H9 (cell line): Measurements from ENCODE around the gene ARHGAP10. TPM values are rescaled to one million over a fixed set of nuclear protein-coding genes. Genes with fewer than 3 reads are reported as not detected.

Experiments used
- DNase-seq: peaks from one replicate; pipeline ENCODE4 v3.0.0-alpha.2; 2017
- H2AFZ ChIP-seq: one replicate; pipeline ENCODE4 v1.6.1; 2013; ENCODE audit warnings: mild to moderate bottlenecking, low read length, control low read depth, moderate library complexity
- H2AK5ac ChIP-seq: 2 replicates; pipeline ENCODE4 v1.6.1; 2013; ENCODE audit warnings: low read length, control low read depth, mixed read lengths; ENCODE audit not compliant: insufficient read length
- H2BK120ac ChIP-seq: one replicate; pipeline ENCODE4 v1.6.1; 2013; ENCODE audit warnings: low read depth, mild to moderate bottlenecking, low read length, control low read depth, inconsistent platforms; ENCODE audit not compliant: poor library complexity, severe bottlenecking
- H2BK12ac ChIP-seq: 2 replicates; pipeline ENCODE4 v1.6.1; 2013; ENCODE audit warnings: low read length, control low read depth, mixed read lengths, low read depth; ENCODE audit not compliant: insufficient read length
- H2BK15ac ChIP-seq: 2 replicates; pipeline ENCODE4 v1.6.1; 2013; ENCODE audit warnings: low read depth, low read length, control low read depth
- H2BK20ac ChIP-seq: one replicate; pipeline ENCODE4 v1.6.1; 2013; ENCODE audit warnings: low read depth, mild to moderate bottlenecking, low read length, control low read depth, inconsistent platforms; ENCODE audit not compliant: poor library complexity, severe bottlenecking
- H2BK5ac ChIP-seq: 2 replicates; pipeline ENCODE4 v1.6.1; 2013; ENCODE audit warnings: low read length, control low read depth, mixed read lengths; ENCODE audit not compliant: insufficient read length
- H3K14ac ChIP-seq: 2 replicates; pipeline ENCODE4 v1.6.1; 2013; ENCODE audit warnings: low read length, control low read depth; ENCODE audit not compliant: insufficient read depth
- H3K18ac ChIP-seq: 2 replicates; pipeline ENCODE4 v1.6.1; 2013; ENCODE audit warnings: low read depth, mild to moderate bottlenecking, mixed read lengths, low read length, control low read depth; ENCODE audit not compliant: insufficient read length
- H3K23ac ChIP-seq: 2 replicates; pipeline ENCODE4 v1.6.1; 2013; ENCODE audit warnings: low read length, control low read depth, mixed read lengths, low read depth; ENCODE audit not compliant: insufficient read length
- H3K23me2 ChIP-seq: 2 replicates; pipeline ENCODE4 v1.6.1; 2013; ENCODE audit warnings: low read depth, mild to moderate bottlenecking, mixed read lengths, low read length, control low read depth; ENCODE audit not compliant: insufficient read length, poor library complexity, severe bottlenecking
- H3K27ac ChIP-seq: 2 replicates; pipeline ENCODE4 v1.5.1; 2013; ENCODE audit warnings: low read length, control low read depth, mixed read lengths, low read depth; ENCODE audit not compliant: insufficient read length
- H3K27me3 ChIP-seq: 2 replicates; pipeline ENCODE4 v1.6.1; 2013; ENCODE audit warnings: low read length, control low read depth, inconsistent platforms; ENCODE audit not compliant: insufficient read depth
- H3K4ac ChIP-seq: 2 replicates; pipeline ENCODE4 v1.6.1; 2013; ENCODE audit warnings: low read depth, mild to moderate bottlenecking, control low read depth, inconsistent platforms, low read length, moderate library complexity
- H3K4me1 ChIP-seq: 2 replicates; pipeline ENCODE4 v1.6.1; 2013; ENCODE audit warnings: low read length, control low read depth, inconsistent platforms; ENCODE audit not compliant: insufficient read depth
- H3K4me2 ChIP-seq: 2 replicates; pipeline ENCODE4 v1.6.1; 2013; ENCODE audit warnings: low read length, control low read depth, mixed read lengths; ENCODE audit not compliant: insufficient read length, insufficient read depth
- H3K56ac ChIP-seq: 2 replicates; pipeline ENCODE4 v1.6.1; 2013; ENCODE audit warnings: low read depth, mild to moderate bottlenecking, mixed read lengths, low read length, control low read depth; ENCODE audit not compliant: insufficient read length
- H3K79me1 ChIP-seq: 2 replicates; pipeline ENCODE4 v1.6.1; 2013; ENCODE audit warnings: low read depth, mild to moderate bottlenecking, moderate library complexity, low read length, control low read depth, inconsistent platforms; ENCODE audit not compliant: insufficient read depth, poor library complexity, severe bottlenecking
- H3K79me2 ChIP-seq: 2 replicates; pipeline ENCODE4 v1.6.1; 2013; ENCODE audit warnings: low read length, control low read depth, inconsistent platforms; ENCODE audit not compliant: insufficient read depth
- H3K9ac ChIP-seq: 2 replicates; pipeline ENCODE4 v1.6.1; 2013; ENCODE audit warnings: low read length, control low read depth, mixed read lengths; ENCODE audit not compliant: insufficient read length; ENCODE audit errors: extremely low read depth
- H3K9me3 ChIP-seq: one replicate; pipeline ENCODE4 v1.6.1; 2013; ENCODE audit warnings: low read depth, low read length, inconsistent platforms; ENCODE audit not compliant: control insufficient read depth
- H3T11ph ChIP-seq: one replicate; pipeline ENCODE4 v1.6.1; 2013; ENCODE audit warnings: mild to moderate bottlenecking, low read length, control low read depth, inconsistent platforms
- H4K20me1 ChIP-seq: one replicate; pipeline ENCODE4 v1.6.1; 2013; ENCODE audit not compliant: control insufficient read depth, insufficient read length, insufficient read depth
- H4K5ac ChIP-seq: 2 replicates; pipeline ENCODE4 v1.6.1; 2013; ENCODE audit warnings: low read depth, mild to moderate bottlenecking, mixed read lengths, low read length, control low read depth; ENCODE audit not compliant: insufficient read length
- H4K8ac ChIP-seq: replicated peaks from 2 replicates; pipeline ENCODE4 v1.6.1; 2013; ENCODE audit warnings: low read length, control low read depth, mixed read lengths, low read depth; ENCODE audit not compliant: insufficient read length
- H4K91ac ChIP-seq: 2 replicates; pipeline ENCODE4 v1.6.1; 2013; ENCODE audit warnings: low read depth, mild to moderate bottlenecking, moderate library complexity, mixed read lengths, low read length, control low read depth; ENCODE audit not compliant: insufficient read length
- H3K27ac Mint-ChIP-seq, 3 experiments: 2 replicates in 2 of 3; 3 replicates in 1 of 3; pipeline ENCODE4 v1.8.0; 2020 to 2021; ENCODE audit warnings: mixed read lengths in 3 of 3, mild to moderate bottlenecking in 1 of 3, moderate library complexity in 1 of 3
- H3K27me3 Mint-ChIP-seq: 2 replicates; pipeline ENCODE4 v1.8.0; 2021; ENCODE audit warnings: low read depth, mild to moderate bottlenecking, moderate library complexity, mixed read lengths
- H3K36me3 Mint-ChIP-seq, 3 experiments: 2 replicates in 2 of 3; 3 replicates in 1 of 3; pipeline ENCODE4 v1.8.0; 2020 to 2021; ENCODE audit warnings: low read depth in 3 of 3, mixed read lengths in 3 of 3; ENCODE audit not compliant: insufficient read depth in 1 of 3
- H3K4me1 Mint-ChIP-seq, 2 experiments: 2 replicates each; pipeline ENCODE4 v1.8.0; 2020; ENCODE audit warnings: mixed read lengths in 2 of 2
- H3K4me3 Mint-ChIP-seq, 2 experiments: 2 replicates in 1 of 2; 3 replicates in 1 of 2; pipeline ENCODE4 v1.8.0; 2020 to 2021; ENCODE audit warnings: mild to moderate bottlenecking in 2 of 2, mixed read lengths in 2 of 2, moderate library complexity in 1 of 2
- H3K9me3 Mint-ChIP-seq, 2 experiments: 2 replicates in 1 of 2; 3 replicates in 1 of 2; pipeline ENCODE4 v1.8.0; 2020; ENCODE audit warnings: mild to moderate bottlenecking in 2 of 2, mixed read lengths in 2 of 2, moderate library complexity in 1 of 2
- WGBS: extraction: QIAGEN DNeasy Blood & Tissue Kit; methylation state at CpG from one replicate; pipeline ENCODE4 v1.1.7; 2013; ENCODE audit warnings: missing lambda C conversion rate, low lambda C conversion rate, mixed read lengths; ENCODE audit not compliant: insufficient read length; ENCODE audit errors: extremely low coverage; 5-methylcytosine and 5-hydroxymethylcytosine counted together
- total RNA-seq: library from RNA; stranded (reverse); gene quantifications from 2 replicates; pipeline ENCODE4 v1.2.1, GENCODE V29; 2021
- TF ChIP-seq, protein P1 (sequence below): fragments of 200-600 bp; sonication (generic); conservative IDR thresholded peaks from 3 replicates; pipeline ENCODE4 v1.8.0; 2021; ENCODE audit warnings: antibody characterized with exemption, mild to moderate bottlenecking

The ARHGAP10 gene
- total RNA-seq, 1 experiment from 2014 or later = 7.8 TPM

DNA sequence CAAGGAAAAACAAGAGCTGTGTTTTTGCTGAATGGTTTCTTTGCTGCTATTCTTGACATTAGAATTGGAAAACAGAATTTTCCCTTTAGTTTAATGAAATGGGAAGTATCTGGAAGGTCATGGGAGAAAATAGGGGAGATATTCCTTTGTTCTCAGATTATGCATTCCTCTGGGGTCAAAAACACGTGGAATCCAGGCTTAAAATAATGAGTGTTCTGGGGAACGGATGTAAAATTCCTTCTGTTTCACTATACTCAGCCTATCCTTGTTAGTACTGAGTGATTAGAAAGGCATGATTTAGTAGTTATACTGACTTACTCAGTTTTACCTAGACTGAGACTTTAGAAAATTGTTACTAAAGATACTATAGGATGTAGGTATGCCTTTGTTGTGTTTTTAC is 107.3 kb downstream of the ARHGAP10 start:
- no peaks in the 10 kb centered on the region for H3K4me1 ChIP-seq
- DNase-seq = no peak

More for the DNA sequence above, 107.3 kb downstream of the ARHGAP10 start:
- no peaks in the 10 kb centered on the region for H3K79me2 ChIP-seq
- H4K8ac ChIP-seq = no peak overlapping the region
- H3K27ac ChIP-seq = no peak overlapping the region
- H3K56ac ChIP-seq = no peak overlapping the region
- H2BK15ac ChIP-seq = no peak overlapping the region
- no peak overlapping the region for H2AK5ac ChIP-seq
- no peak overlapping the region for H4K91ac ChIP-seq
- no peaks in the 10 kb centered on the region for H3K36me3 Mint-ChIP-seq
- H3K14ac ChIP-seq = no peak overlapping the region
- no peak overlapping the region for H3K9ac ChIP-seq
- no peaks in the 10 kb centered on the region for H4K20me1 ChIP-seq
- no peak overlapping the region for H3K4ac ChIP-seq
- H3K9me3 ChIP-seq = no peaks in the 10 kb centered on the region
- no peak overlapping the region for H3K4me2 ChIP-seq
- H2BK12ac ChIP-seq = no peak overlapping the region
- TF ChIP-seq, protein P1, sequence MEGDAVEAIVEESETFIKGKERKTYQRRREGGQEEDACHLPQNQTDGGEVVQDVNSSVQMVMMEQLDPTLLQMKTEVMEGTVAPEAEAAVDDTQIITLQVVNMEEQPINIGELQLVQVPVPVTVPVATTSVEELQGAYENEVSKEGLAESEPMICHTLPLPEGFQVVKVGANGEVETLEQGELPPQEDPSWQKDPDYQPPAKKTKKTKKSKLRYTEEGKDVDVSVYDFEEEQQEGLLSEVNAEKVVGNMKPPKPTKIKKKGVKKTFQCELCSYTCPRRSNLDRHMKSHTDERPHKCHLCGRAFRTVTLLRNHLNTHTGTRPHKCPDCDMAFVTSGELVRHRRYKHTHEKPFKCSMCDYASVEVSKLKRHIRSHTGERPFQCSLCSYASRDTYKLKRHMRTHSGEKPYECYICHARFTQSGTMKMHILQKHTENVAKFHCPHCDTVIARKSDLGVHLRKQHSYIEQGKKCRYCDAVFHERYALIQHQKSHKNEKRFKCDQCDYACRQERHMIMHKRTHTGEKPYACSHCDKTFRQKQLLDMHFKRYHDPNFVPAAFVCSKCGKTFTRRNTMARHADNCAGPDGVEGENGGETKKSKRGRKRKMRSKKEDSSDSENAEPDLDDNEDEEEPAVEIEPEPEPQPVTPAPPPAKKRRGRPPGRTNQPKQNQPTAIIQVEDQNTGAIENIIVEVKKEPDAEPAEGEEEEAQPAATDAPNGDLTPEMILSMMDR = no peak
- no peak overlapping the region for H3K18ac ChIP-seq
- no peaks in the 10 kb centered on the region for H3K79me1 ChIP-seq
- no peak overlapping the region for H3K27ac Mint-ChIP-seq
- no peak overlapping the region for H2BK5ac ChIP-seq
- H2BK20ac ChIP-seq = no peak overlapping the region
- no peak overlapping the region for H3K23ac ChIP-seq
- peaks cover 1% of the 10 kb centered on the region; the same call in 1 of the 2 replicates for H3K27me3 Mint-ChIP-seq
- H2BK120ac ChIP-seq = no peak overlapping the region
- no peak overlapping the region for H2AFZ ChIP-seq
- no peak overlapping the region for H3K4me3 Mint-ChIP-seq
- H3K4me1 Mint-ChIP-seq = peaks cover 32 to 44% of the 10 kb centered on the region in 2 experiments
- no peak overlapping the region for H4K5ac ChIP-seq
- no peak overlapping the region for H3T11ph ChIP-seq
- H3K9me3 Mint-ChIP-seq = peaks cover 0 to 3% of the 10 kb centered on the region in 2 experiments; a peak in 1 of 5 replicates
- H3K23me2 ChIP-seq = no peaks in the 10 kb centered on the region
- no CpG with 5 or more reads among the region's 2 CpGs for WGBS
- no peaks in the 10 kb centered on the region for H3K27me3 ChIP-seq
